ENCODE results near the gene MYRFL.

The MYRFL gene

DNA sequence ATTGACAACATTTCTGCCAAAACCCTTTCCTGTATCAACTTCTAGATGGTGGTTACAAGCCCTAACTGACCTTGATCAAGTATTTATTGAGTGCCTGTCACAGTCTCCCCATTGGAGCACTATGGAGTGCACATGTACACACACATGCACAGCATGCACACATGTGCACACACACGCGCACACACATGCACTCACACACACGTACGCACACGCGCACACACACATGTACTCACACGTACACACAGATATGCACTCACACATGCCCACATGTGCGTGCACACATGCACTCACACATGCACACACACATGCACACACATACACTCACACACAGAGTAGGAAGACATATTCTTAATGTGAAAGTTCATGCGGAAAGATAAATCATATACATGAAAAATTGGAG lies 43.7 kb downstream of the MYRFL start:
- no peaks in the 10 kb centered on the region for H3K4me1 ChIP-seq (ENCODE audit: insufficient read depth, low read length)
- TF ChIP-seq, protein P1, sequence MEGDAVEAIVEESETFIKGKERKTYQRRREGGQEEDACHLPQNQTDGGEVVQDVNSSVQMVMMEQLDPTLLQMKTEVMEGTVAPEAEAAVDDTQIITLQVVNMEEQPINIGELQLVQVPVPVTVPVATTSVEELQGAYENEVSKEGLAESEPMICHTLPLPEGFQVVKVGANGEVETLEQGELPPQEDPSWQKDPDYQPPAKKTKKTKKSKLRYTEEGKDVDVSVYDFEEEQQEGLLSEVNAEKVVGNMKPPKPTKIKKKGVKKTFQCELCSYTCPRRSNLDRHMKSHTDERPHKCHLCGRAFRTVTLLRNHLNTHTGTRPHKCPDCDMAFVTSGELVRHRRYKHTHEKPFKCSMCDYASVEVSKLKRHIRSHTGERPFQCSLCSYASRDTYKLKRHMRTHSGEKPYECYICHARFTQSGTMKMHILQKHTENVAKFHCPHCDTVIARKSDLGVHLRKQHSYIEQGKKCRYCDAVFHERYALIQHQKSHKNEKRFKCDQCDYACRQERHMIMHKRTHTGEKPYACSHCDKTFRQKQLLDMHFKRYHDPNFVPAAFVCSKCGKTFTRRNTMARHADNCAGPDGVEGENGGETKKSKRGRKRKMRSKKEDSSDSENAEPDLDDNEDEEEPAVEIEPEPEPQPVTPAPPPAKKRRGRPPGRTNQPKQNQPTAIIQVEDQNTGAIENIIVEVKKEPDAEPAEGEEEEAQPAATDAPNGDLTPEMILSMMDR (IDR thresholded peaks at IDR 0.05; ENCODE audit: borderline replicate concordance, extremely low read depth, low read length, poor library complexity, severe bottlenecking): no peak
- no peak for TF ChIP-seq EZH2 (IDR thresholded peaks at IDR 0.05; ENCODE audit: borderline replicate concordance, low read depth, low read length, severe bottlenecking)

DNA sequence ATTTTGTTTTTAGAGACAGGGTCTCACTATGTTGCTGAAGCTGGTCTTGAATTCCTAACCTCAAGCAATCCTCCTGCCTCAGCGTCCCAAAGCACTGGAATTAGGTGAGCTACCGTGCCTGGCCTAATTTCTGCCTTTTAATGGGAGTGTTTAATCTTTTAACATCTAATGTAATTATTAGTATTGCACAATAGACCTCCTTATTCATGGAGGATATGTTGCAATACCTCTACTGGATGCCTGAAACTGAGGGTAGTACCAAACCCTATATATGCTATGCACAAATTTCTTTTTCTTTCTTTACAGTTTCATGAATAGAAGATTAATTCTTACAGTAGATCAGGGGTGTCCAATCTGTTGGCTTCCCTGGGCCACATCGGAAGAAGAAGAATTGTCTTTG lies 47.8 kb downstream of the MYRFL start:
- Histone ChIP-seq H2AFZ (ENCODE audit: low read depth, low read length) (no peak overlapping the region), H3K9me3 (ENCODE audit: insufficient read depth, low read length, severe bottlenecking) (no peaks in the 10 kb centered on the region), H3K79me2 (ENCODE audit: insufficient read depth, low read length) (no peaks in the 10 kb centered on the region), H3K27me3 (ENCODE audit: insufficient read depth, low read length, poor library complexity) (no peaks in the 10 kb centered on the region), H3K27ac (ENCODE audit: low read length) (no peak overlapping the region), H3K4me1 (ENCODE audit: insufficient read depth, low read length) (no peaks in the 10 kb centered on the region), H3K4me2 (ENCODE audit: insufficient read depth, low read length) (no peak overlapping the region), H4K20me1 (ENCODE audit: insufficient read depth, low read length) (no peaks in the 10 kb centered on the region), H3K4me3 (ENCODE audit: low read depth in 1 of 2, low read length in 2 of 2) (no peak overlapping the region), H3K9ac (ENCODE audit: low read depth, low read length) (no peak overlapping the region), H3K36me3 (ENCODE audit: insufficient read depth, low read length) (no peaks in the 10 kb centered on the region)
- ATAC-seq (ENCODE audit: insufficient read depth, low read depth): no peak
- TF ChIP-seq EZH2 (IDR thresholded peaks at IDR 0.05; ENCODE audit: borderline replicate concordance, low read depth, low read length, severe bottlenecking): no peak
- TF ChIP-seq, protein P1 (IDR thresholded peaks at IDR 0.05; ENCODE audit: borderline replicate concordance, extremely low read depth, low read length, poor library complexity, severe bottlenecking): no peak
- DNase-seq: no peak

More for the DNA sequence above, 43.7 kb downstream of the MYRFL start:
- Histone ChIP-seq H3K36me3 (ENCODE audit: insufficient read depth, low read length) (no peaks in the 10 kb centered on the region), H2AFZ (ENCODE audit: low read depth, low read length) (no peak overlapping the region), H3K27ac (ENCODE audit: low read length) (no peak overlapping the region), H3K4me2 (ENCODE audit: insufficient read depth, low read length) (no peak overlapping the region), H3K9ac (ENCODE audit: low read depth, low read length) (no peak overlapping the region), H3K9me3 (ENCODE audit: insufficient read depth, low read length, severe bottlenecking) (no peaks in the 10 kb centered on the region), H3K4me3 (ENCODE audit: low read depth in 1 of 2, low read length in 2 of 2) (no peak overlapping the region), H3K79me2 (ENCODE audit: insufficient read depth, low read length) (no peaks in the 10 kb centered on the region), H3K27me3 (ENCODE audit: insufficient read depth, low read length, poor library complexity) (no peaks in the 10 kb centered on the region), H4K20me1 (ENCODE audit: insufficient read depth, low read length) (no peaks in the 10 kb centered on the region)
- no peak for ATAC-seq (ENCODE audit: insufficient read depth, low read depth)
- no peak for DNase-seq

DNA sequence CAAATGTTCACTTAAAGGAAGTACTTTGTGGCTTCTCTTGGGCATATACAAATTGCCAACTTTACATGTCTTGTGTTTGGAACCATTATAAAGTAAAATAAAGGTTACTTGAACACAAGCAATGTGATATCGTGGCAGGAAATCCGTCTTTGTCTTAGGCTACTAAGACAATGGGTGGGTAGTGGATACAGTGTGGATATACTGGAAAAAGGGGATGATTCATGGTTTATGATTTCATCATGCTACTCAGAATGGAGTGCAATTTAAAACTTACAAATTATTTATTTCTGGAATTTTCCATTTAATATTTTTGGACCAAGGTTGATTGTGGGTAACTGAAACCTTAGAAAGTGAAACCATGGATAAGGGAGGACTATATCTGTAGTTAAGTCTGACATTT lies 48.4 kb downstream of the MYRFL start:
- H3K9me3 ChIP-seq (ENCODE audit: insufficient read depth, low read length, severe bottlenecking): no peaks in the 10 kb centered on the region

More for the DNA sequence above, 48.4 kb downstream of the MYRFL start:
- H3K36me3 ChIP-seq (ENCODE audit: insufficient read depth, low read length): no peaks in the 10 kb centered on the region
- H4K20me1 ChIP-seq (ENCODE audit: insufficient read depth, low read length): no peaks in the 10 kb centered on the region
- H3K4me2 ChIP-seq (ENCODE audit: insufficient read depth, low read length): no peak overlapping the region
- H3K27ac ChIP-seq (ENCODE audit: low read length): no peak overlapping the region
- H3K4me3 ChIP-seq (ENCODE audit: low read depth in 1 of 2, low read length in 2 of 2): no peak overlapping the region
- no peak overlapping the region for H3K9ac ChIP-seq (ENCODE audit: low read depth, low read length)
- no peak overlapping the region for H2AFZ ChIP-seq (ENCODE audit: low read depth, low read length)
- H3K4me1 ChIP-seq (ENCODE audit: insufficient read depth, low read length): no peaks in the 10 kb centered on the region
- TF ChIP-seq, protein P1 (IDR thresholded peaks at IDR 0.05; ENCODE audit: borderline replicate concordance, extremely low read depth, low read length, poor library complexity, severe bottlenecking): no peak
- no peak for TF ChIP-seq EZH2 (IDR thresholded peaks at IDR 0.05; ENCODE audit: borderline replicate concordance, low read depth, low read length, severe bottlenecking)
- DNase-seq (no peak), ATAC-seq (ENCODE audit: insufficient read depth, low read depth) (no peak)
- no peaks in the 10 kb centered on the region for H3K27me3 ChIP-seq (ENCODE audit: insufficient read depth, low read length, poor library complexity)
- H3K79me2 ChIP-seq (ENCODE audit: insufficient read depth, low read length): no peaks in the 10 kb centered on the region

All from DND-41 (cell line).